Measurements from ENCODE around the gene KLHDC4. TPM values are rescaled to one million over a fixed set of nuclear protein-coding genes. Genes with fewer than 3 reads are reported as not detected.

KLHDC4 gene
- total and polyA plus RNA-seq, 8 donors = 15.5 to 82.1 (median 26.0) TPM

DNA sequence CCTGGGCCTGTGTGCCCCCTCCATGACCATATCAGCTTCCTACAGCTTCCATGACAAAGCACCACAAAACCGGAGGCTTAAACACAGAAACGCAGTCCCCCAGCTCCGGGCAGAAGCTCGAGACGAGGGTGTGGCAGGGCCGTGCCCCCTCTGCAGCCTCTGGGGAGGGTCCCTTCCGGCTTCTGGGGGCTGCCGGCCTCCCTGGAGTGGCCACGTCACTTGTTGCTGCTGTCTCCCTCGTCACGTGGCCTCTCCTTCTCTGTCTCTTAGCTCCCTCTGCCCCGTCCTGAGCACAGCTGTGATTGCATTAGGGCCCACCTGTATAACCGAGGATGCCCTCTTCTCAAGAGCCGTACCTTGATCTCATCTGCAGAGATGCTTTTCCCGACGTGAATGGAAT, 98.9 kb downstream of the KLHDC4 start:
- FAIRE-seq (no peak), ATAC-seq (no peak), DNase-seq (no peak)
- H3K36me3 ChIP-seq = no peaks in the 10 kb centered on the region
- intact Hi-C loops (cut with DNase I) = no loop called here
- 49 to 57% methylated on average over 16 of the region's 16 CpGs for WGBS, 2 donors
- H3K4me1 ChIP-seq = no peaks in the 10 kb centered on the region
- no peak overlapping the region for H3K27ac ChIP-seq
- no peak overlapping the region for H3K4me3 ChIP-seq
- H3K27me3 ChIP-seq = no peaks in the 10 kb centered on the region
- TF ChIP-seq, protein P1, sequence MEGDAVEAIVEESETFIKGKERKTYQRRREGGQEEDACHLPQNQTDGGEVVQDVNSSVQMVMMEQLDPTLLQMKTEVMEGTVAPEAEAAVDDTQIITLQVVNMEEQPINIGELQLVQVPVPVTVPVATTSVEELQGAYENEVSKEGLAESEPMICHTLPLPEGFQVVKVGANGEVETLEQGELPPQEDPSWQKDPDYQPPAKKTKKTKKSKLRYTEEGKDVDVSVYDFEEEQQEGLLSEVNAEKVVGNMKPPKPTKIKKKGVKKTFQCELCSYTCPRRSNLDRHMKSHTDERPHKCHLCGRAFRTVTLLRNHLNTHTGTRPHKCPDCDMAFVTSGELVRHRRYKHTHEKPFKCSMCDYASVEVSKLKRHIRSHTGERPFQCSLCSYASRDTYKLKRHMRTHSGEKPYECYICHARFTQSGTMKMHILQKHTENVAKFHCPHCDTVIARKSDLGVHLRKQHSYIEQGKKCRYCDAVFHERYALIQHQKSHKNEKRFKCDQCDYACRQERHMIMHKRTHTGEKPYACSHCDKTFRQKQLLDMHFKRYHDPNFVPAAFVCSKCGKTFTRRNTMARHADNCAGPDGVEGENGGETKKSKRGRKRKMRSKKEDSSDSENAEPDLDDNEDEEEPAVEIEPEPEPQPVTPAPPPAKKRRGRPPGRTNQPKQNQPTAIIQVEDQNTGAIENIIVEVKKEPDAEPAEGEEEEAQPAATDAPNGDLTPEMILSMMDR (IDR thresholded peaks at IDR 0.05) = no peak
- H3K9me3 ChIP-seq = no peaks in the 10 kb centered on the region

GRCh38 chr16:87665193-87665592, 100.6 kb downstream of the KLHDC4 start:
- H3K27ac ChIP-seq = no peak overlapping the region
- 74 to 85% methylated on average over 15 of the region's 15 CpGs for whole genome bisulfite sequencing, 2 donors
- ATAC-seq (no peak), DNase-seq (no peak), FAIRE-seq (no peak)
- no peaks in the 10 kb centered on the region for H3K36me3 ChIP-seq
- H3K4me1 ChIP-seq = no peaks in the 10 kb centered on the region
- intact Hi-C loops (cut with DNase I) = no loop called here
- no peak overlapping the region for H3K4me3 ChIP-seq
- no peaks in the 10 kb centered on the region for H3K27me3 ChIP-seq
- TF ChIP-seq, protein P1 (IDR thresholded peaks at IDR 0.05) = no peak
- H3K9me3 ChIP-seq = no peaks in the 10 kb centered on the region

GRCh38 chr16:87664792-87665191, 101.0 kb downstream of the KLHDC4 start:
- Histone ChIP-seq H3K4me1 (no peaks in the 10 kb centered on the region), H3K36me3 (no peaks in the 10 kb centered on the region), H3K9me3 (no peaks in the 10 kb centered on the region), H3K27ac (no peak overlapping the region), H3K4me3 (no peak overlapping the region), H3K27me3 (no peaks in the 10 kb centered on the region)
- DNase-seq (no peak), ATAC-seq (no peak), FAIRE-seq (no peak)
- TF ChIP-seq, protein P1 (IDR thresholded peaks at IDR 0.05) = no peak
- intact Hi-C loops (cut with DNase I) = no loop called here
- WGBS, 2 donors = 54 to 71% methylated on average over 11 of the region's 11 CpGs

- 70% methylated on average over 25 of the region's 25 CpGs for WGBS, 2 donors
- intact Hi-C loops (cut with DNase I) = no loop called here
- ATAC-seq (no peak), DNase-seq (no peak), FAIRE-seq (no peak)
- Histone ChIP-seq H3K9me3 (no peaks in the 10 kb centered on the region), H3K27me3 (no peaks in the 10 kb centered on the region), H3K4me3 (no peak overlapping the region), H3K27ac (no peak overlapping the region), H3K4me1 (no peaks in the 10 kb centered on the region), H3K36me3 (no peaks in the 10 kb centered on the region)
- TF ChIP-seq, protein P1 (IDR thresholded peaks at IDR 0.05) = no peak
These were observed 103.3 kb downstream of the KLHDC4 start for GRCh38 chr16:87662254-87663204.

- no peak for FAIRE-seq
- no peak for DNase-seq
- no peak overlapping the region for H3K27ac ChIP-seq
- no peaks in the 10 kb centered on the region for H3K9me3 ChIP-seq
- peak in 3 of 4 donors; percentile 50 to 73 (median 67) for ATAC-seq
- H3K27me3 ChIP-seq = no peaks in the 10 kb centered on the region
- WGBS, 2 donors = 13 to 15% methylated on average over 16 of the region's 16 CpGs
- H3K4me3 ChIP-seq = no peak overlapping the region
- intact Hi-C loops (cut with DNase I) = no loop called here
- TF ChIP-seq, protein P1 (IDR thresholded peaks at IDR 0.05) = no peak
- no peaks in the 10 kb centered on the region for H3K4me1 ChIP-seq
- H3K36me3 ChIP-seq = no peaks in the 10 kb centered on the region
These were observed 104.2 kb downstream of the KLHDC4 start for GRCh38 chr16:87661561-87661960.
